Uterus (tissue), 4 donors: ENCODE data around the gene CYP4F3. TPM values are rescaled to one million over a fixed set of nuclear protein-coding genes. Genes with fewer than 3 reads are reported as not detected.

Source experiments
- DNase-seq, 2 donors: peaks; one replicate each; pipeline ENCODE4 v3.0.0-alpha.2; 2019 to 2020
- H3K27ac ChIP-seq, 2 donors: fragments of 200-600 bp; sonication (generic); 1 replicate in 1 of 2; 2 replicates in 1 of 2; pipeline ENCODE4 v1.5.1; 2016 to 2018
- H3K27me3 ChIP-seq, 2 donors: fragments of 200-600 bp; sonication (generic); one replicate each; pipeline ENCODE4 v1.5.1; 2018 to 2019; ENCODE audit warnings: control low read depth in 1 of 2
- H3K36me3 ChIP-seq, 2 donors: fragments of 200-600 bp; sonication (generic); one replicate each; pipeline ENCODE4 v1.5.1; 2019; ENCODE audit warnings: control low read depth in 1 of 2
- H3K4me1 ChIP-seq, 2 donors: fragments of 200-600 bp; sonication (generic); one replicate each; pipeline ENCODE4 v1.5.1; 2018 to 2019; ENCODE audit warnings: control low read depth in 1 of 2
- H3K4me3 ChIP-seq, 2 donors: fragments of 200-600 bp; sonication (generic); 1 replicate in 1 of 2; 2 replicates in 1 of 2; pipeline ENCODE4 v1.5.1; 2018 to 2019; ENCODE audit warnings: mild to moderate bottlenecking in 1 of 2
- H3K9me3 ChIP-seq, 2 donors: fragments of 200-600 bp; sonication (generic); one replicate each; pipeline ENCODE4 v1.5.1; 2019; ENCODE audit warnings: control low read depth in 1 of 2
- POLR2A ChIP-seq, 2 donors: fragments of 450-650 bp; IDR thresholded peaks; one replicate each; pipeline ENCODE4 v1.6.1; 2016; ENCODE audit warnings: antibody characterized with exemption in 2 of 2, mild to moderate bottlenecking in 1 of 2, moderate library complexity in 1 of 2
- intact Hi-C: fragments of 100-400 bp; cut with DNase I; formaldehyde crosslinking; loops from one replicate; pipeline ENCODE4 v1.15.1; 2023; ENCODE audit warnings: low total_unique reads
- total RNA-seq, 4 donors: library from RNA; depleted of rRNA in 3 of 4; stranded (reverse); fragments of >200 nt in 3 of 4; gene quantifications; one replicate each; pipeline versions ENCODE4 v1.1.0 to v1.2.4, GENCODE V29; 2014 to 2023
- TF ChIP-seq, protein P1 (sequence below), 4 experiments: fragments of 200-600 bp in 2 of 4; fragments of 450-650 bp in 2 of 4; sonication (generic) in 2 of 4; IDR thresholded peaks; one replicate each; pipeline ENCODE4 v1.5.1; 2016 to 2019; ENCODE audit warnings: antibody characterized with exemption in 4 of 4, mild to moderate bottlenecking in 2 of 4, moderate library complexity in 1 of 4
- donor health status: DM: yes; HTN: yes; CAD: no.

The CYP4F3 gene
- total RNA-seq, 4 donors from 2014 or later: 0.41 to 0.70 TPM; not detected in 2

DNA sequence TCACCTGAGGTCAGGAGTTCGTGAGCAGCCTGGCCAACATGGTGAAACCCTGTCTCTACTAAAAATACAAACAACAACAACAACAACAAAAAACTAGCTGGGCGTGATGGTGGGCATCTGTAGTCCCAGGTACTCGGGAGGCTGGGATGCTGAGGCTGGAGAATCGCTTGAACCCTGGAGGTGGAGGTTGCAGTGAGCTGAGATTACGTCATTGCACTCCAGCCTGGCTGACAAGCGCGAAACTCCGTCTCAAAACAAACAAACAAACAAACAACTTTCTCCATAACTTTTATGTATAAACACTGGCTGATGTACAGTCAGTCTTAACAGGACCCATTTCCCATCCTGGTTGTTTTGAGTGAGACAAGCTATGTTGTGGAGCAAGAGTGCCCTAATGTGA lies 31.4 kb upstream of the CYP4F3 start:
- no peak for DNase-seq
- Histone ChIP-seq H3K9me3 (no peaks in the 10 kb centered on the region), H3K36me3 (no peaks in the 10 kb centered on the region), H3K4me1 (no peaks in the 10 kb centered on the region), H3K4me3 (no peak overlapping the region), H3K27me3 (no peaks in the 10 kb centered on the region), H3K27ac (no peak overlapping the region)
- intact Hi-C loops: no loop called here
- TF ChIP-seq, protein P1, sequence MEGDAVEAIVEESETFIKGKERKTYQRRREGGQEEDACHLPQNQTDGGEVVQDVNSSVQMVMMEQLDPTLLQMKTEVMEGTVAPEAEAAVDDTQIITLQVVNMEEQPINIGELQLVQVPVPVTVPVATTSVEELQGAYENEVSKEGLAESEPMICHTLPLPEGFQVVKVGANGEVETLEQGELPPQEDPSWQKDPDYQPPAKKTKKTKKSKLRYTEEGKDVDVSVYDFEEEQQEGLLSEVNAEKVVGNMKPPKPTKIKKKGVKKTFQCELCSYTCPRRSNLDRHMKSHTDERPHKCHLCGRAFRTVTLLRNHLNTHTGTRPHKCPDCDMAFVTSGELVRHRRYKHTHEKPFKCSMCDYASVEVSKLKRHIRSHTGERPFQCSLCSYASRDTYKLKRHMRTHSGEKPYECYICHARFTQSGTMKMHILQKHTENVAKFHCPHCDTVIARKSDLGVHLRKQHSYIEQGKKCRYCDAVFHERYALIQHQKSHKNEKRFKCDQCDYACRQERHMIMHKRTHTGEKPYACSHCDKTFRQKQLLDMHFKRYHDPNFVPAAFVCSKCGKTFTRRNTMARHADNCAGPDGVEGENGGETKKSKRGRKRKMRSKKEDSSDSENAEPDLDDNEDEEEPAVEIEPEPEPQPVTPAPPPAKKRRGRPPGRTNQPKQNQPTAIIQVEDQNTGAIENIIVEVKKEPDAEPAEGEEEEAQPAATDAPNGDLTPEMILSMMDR (IDR thresholded peaks at IDR 0.05): no peak
- no peak for TF ChIP-seq POLR2A (IDR thresholded peaks at IDR 0.05)

DNA sequence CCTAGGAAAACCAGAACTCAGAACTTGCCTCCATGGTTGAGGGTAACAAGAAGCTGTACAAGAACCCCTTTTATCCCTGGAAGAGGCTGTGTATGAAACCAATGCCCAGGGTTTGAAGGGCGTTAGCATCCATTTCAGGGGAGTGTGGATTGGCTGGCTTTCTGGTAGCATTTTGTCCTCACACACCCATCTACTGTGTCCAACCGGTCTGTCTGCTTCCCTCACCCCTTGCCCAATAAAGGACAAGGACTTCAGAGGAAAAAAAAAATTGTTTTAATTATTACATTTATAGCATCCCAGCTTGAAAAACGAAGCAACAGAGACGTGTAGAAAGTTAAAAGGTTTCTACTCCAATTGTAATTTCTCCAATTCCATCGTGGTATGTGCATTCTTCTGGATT lies 28.4 kb upstream of the CYP4F3 start:
- Histone ChIP-seq H3K36me3 (no peaks in the 10 kb centered on the region), H3K4me3 (no peak overlapping the region), H3K27ac (no peak overlapping the region), H3K27me3 (no peaks in the 10 kb centered on the region), H3K4me1 (no peaks in the 10 kb centered on the region), H3K9me3 (no peaks in the 10 kb centered on the region)
- DNase-seq: no peak
- intact Hi-C loops: no loop called here
- no peak for TF ChIP-seq POLR2A (IDR thresholded peaks at IDR 0.05)
- TF ChIP-seq, protein P1 (IDR thresholded peaks at IDR 0.05): no peak

DNA sequence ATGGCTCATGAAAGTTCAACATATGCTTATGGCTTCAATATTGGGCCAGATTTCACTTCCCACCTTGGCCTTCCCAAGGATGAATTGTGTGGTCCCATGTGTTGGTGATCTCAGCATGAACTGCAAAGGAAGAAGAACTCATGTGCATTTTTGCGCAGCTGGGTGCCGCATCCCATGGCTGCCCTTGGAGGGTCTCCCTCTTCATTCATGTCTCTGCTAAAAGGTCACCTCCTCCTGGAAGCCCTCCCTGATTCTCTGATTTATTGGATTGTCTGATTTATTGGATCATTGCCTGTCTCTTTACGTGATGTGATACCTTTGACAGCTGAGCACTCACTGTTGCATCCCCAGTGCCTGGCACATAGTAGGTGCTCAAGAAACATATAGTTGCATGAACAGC lies 27.4 kb upstream of the CYP4F3 start:
- TF ChIP-seq, protein P1 (IDR thresholded peaks at IDR 0.05): no peak
- TF ChIP-seq POLR2A (IDR thresholded peaks at IDR 0.05): no peak
- intact Hi-C loops: no loop called here
- Histone ChIP-seq H3K27ac (no peak overlapping the region), H3K36me3 (no peaks in the 10 kb centered on the region), H3K4me3 (no peak overlapping the region), H3K9me3 (no peaks in the 10 kb centered on the region), H3K27me3 (no peaks in the 10 kb centered on the region), H3K4me1 (no peaks in the 10 kb centered on the region)
- DNase-seq: no peak

DNA sequence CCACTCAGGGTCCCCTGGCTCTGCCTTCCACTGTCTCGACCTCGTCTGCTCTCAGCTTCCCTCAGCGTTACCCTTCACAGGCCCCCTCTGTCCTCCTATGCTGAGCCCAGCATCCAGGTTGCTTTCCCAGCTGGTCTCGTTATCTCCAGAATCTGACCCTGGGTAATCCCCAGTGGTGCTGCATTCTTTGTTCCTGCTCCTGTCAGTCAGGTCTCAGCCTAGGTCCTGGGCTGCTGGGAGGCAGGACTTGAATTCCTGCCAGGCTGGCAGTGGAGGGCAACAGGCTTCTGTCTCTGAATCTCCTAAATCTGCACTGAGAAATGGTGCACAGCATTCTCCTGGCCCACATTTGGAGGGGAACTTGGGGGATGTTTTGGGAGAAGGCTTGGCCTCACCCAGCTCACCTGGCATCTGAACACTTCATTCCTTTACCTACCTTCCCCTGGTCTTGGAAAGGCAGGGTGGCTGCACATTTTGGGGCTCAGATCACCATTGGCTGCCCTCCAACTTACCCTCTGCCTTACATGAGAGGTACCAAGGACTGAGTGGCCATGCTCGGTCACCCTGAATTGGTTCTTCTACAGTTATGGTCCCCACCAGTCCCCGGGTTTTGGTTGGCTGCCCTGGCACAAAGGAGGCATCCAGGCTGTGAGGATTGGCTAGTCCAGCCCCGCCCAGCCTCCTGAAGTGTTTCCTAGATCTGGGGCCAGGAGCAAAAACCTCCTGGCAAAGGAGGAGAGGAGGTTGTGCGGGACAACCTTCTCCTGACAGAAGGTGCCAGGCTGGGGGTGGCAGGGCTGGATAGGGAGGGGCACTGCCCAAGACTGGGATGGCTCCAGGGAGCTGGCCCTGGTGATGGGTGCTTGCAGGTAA lies 26.0 kb upstream of the CYP4F3 start, which contains the start of gene CYP4F8:
TSS of gene CYP4F8 (plus strand) at position 712 of the 873 bp plus-strand sequence. CDS start 399 bp downstream, outside the sequence.
- Histone ChIP-seq H3K27me3 (no peaks in the 10 kb centered on the region), H3K9me3 (no peaks in the 10 kb centered on the region), H3K4me3 (no peak within 1 kb of the TSS), H3K4me1 (no peaks in the 10 kb centered on the region), H3K27ac (no peak within 1 kb of the TSS), H3K36me3 (no peaks in the 10 kb centered on the region)
- no peak for DNase-seq
- intact Hi-C loops: no loop called here
- TF ChIP-seq, protein P1 (IDR thresholded peaks at IDR 0.05): no peak
- TF ChIP-seq POLR2A (IDR thresholded peaks at IDR 0.05): no peak

DNA sequence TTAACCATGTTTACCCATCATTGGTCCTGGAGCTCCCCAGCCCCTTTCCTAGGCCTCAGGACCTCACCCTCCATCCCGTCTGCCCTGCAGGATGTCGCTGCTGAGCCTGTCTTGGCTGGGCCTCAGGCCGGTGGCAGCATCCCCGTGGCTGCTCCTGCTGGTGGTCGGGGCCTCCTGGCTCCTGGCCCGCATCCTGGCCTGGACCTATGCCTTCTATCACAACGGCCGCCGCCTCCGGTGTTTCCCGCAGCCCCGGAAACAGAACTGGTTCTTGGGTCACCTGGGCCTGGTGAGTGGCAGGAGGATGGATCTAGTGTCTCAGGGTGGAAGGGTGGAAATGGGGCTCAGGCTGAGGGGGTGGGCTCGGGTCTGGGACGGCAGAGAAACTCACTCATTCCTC lies 25.2 kb upstream of the CYP4F3 start:
- no peaks in the 10 kb centered on the region for H3K9me3 ChIP-seq
- H3K36me3 ChIP-seq: no peaks in the 10 kb centered on the region
- no peak overlapping the region for H3K27ac ChIP-seq
- H3K27me3 ChIP-seq: no peaks in the 10 kb centered on the region
- intact Hi-C loops: no loop called here
- DNase-seq: no peak
- no peaks in the 10 kb centered on the region for H3K4me1 ChIP-seq
- H3K4me3 ChIP-seq: no peak overlapping the region
- TF ChIP-seq, protein P1 (IDR thresholded peaks at IDR 0.05): no peak
- TF ChIP-seq POLR2A (IDR thresholded peaks at IDR 0.05): no peak
